D721Med (cell line): ENCODE data around the gene CLVS2.
A peak's percentile ranks its signal among the peaks of the same experiment; 100 is the strongest.

Source experiments
- DNase-seq: peaks from one replicate; pipeline ENCODE4 v3.0.0; 2011; ENCODE audit warnings: low spot score; ENCODE audit not compliant: insufficient read length
- FAIRE-seq: peaks from 2 replicates; lab custom pipeline; 2011; peaks lifted over from hg19 to GRCh38; lab: Jason Lieb, UNC
- TF ChIP-seq, protein P1 (sequence below): IDR thresholded peaks from 2 replicates; pipeline ENCODE4 v1.5.1; 2012; ENCODE audit warnings: mild to moderate bottlenecking, control low read depth; ENCODE audit not compliant: insufficient read depth; ENCODE audit errors: missing control alignments

The CLVS2 gene

DNA sequence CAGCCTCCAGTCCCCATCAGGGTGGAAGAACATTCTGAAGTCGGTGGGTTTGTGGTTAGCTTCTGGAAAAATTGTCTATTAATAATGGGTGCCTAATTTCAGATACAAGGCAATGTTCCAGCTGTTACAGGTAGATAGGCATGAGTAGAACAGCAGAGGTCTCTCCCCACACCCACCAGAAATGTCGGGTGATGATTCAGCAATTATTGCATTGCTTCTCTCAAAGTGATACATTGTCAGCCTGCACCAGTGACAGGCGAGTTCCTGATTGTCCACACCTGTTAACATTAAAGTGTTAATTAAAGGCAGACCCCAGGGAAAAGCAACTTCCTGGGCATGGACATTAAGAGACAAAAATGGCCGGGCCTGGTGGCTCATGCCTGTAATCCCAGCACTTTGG is 18.9 kb upstream of the CLVS2 start:
- FAIRE-seq (no peak), DNase-seq (no peak)
- TF ChIP-seq, protein P1, sequence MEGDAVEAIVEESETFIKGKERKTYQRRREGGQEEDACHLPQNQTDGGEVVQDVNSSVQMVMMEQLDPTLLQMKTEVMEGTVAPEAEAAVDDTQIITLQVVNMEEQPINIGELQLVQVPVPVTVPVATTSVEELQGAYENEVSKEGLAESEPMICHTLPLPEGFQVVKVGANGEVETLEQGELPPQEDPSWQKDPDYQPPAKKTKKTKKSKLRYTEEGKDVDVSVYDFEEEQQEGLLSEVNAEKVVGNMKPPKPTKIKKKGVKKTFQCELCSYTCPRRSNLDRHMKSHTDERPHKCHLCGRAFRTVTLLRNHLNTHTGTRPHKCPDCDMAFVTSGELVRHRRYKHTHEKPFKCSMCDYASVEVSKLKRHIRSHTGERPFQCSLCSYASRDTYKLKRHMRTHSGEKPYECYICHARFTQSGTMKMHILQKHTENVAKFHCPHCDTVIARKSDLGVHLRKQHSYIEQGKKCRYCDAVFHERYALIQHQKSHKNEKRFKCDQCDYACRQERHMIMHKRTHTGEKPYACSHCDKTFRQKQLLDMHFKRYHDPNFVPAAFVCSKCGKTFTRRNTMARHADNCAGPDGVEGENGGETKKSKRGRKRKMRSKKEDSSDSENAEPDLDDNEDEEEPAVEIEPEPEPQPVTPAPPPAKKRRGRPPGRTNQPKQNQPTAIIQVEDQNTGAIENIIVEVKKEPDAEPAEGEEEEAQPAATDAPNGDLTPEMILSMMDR: no peak

GRCh38 chr6:122984393-122984792 is 11.6 kb upstream of the CLVS2 start:
- DNase-seq (no peak), FAIRE-seq (no peak)
- TF ChIP-seq, protein P1: no peak

GRCh38 chr6:122994256-122994655 is 1.8 kb upstream of the CLVS2 start:
- TF ChIP-seq, protein P1: no peak

GRCh38 chr6:122996794-122997505 is 915 bp downstream of the CLVS2 start:
- no peak for DNase-seq
- TF ChIP-seq, protein P1: no peak
- no peak for FAIRE-seq

More at GRCh38 chr6:122994256-122994655, 1.8 kb upstream of the CLVS2 start:
- FAIRE-seq (peak; percentile 61), DNase-seq (no peak)

- DNase-seq (no peak), FAIRE-seq (no peak)
- TF ChIP-seq, protein P1: no peak
Observed at GRCh38 chr6:122997541-122998150, 1.6 kb downstream of the CLVS2 start.

- FAIRE-seq (no peak), DNase-seq (no peak)
- TF ChIP-seq, protein P1: no peak
Observed at GRCh38 chr6:122998403-122998975, 2.5 kb downstream of the CLVS2 start.
